Urinary bladder (tissue), 4 donors: ENCODE results near the gene MINK1. TPM values are rescaled to one million over a fixed set of nuclear protein-coding genes. Genes with fewer than 3 reads are reported as not detected.

Experiments
- DNase-seq: peaks from one replicate; pipeline ENCODE4 v3.0.0-alpha.2; 2015; ENCODE audit errors: extremely low spot score
- H3K27ac ChIP-seq: one replicate; pipeline ENCODE4 v1.5.1; 2013; ENCODE audit warnings: low read depth, mild to moderate bottlenecking, moderate library complexity
- H3K36me3 ChIP-seq: one replicate; pipeline ENCODE4 v1.6.1; 2013; ENCODE audit warnings: mild to moderate bottlenecking, moderate library complexity; ENCODE audit not compliant: insufficient read depth
- H3K4me1 ChIP-seq: one replicate; pipeline ENCODE4 v1.6.1; 2013; ENCODE audit warnings: mild to moderate bottlenecking, moderate library complexity; ENCODE audit not compliant: insufficient read depth
- H3K4me3 ChIP-seq: one replicate; pipeline ENCODE4 v1.5.1; 2013; ENCODE audit warnings: low read depth, low read length
- WGBS: extraction: QIAGEN DNeasy Blood & Tissue Kit; methylation state at CpG from one replicate; pipeline ENCODE4 v1.1.7; 2013; 5-methylcytosine and 5-hydroxymethylcytosine counted together
- polyA plus RNA-seq: library from polyadenylated mRNA; stranded (reverse); fragments of 200-250 nt; gene quantifications from one replicate; pipeline ENCODE4 v1.2.3, GENCODE V29; 2013
- total RNA-seq: library from RNA; depleted of rRNA; stranded (reverse); fragments of >200 nt; gene quantifications from one replicate; pipeline ENCODE4 v1.2.3, GENCODE V29; 2014
- donor health status: healthy with polysubstance abuse.
- donor health status: healthy.

MINK1 gene
- total RNA-seq: 29.9 TPM
- 45.2 TPM for polyA plus RNA-seq

GRCh38 chr17:4833178-4833940 lies at the start of gene MINK1:
Gene MINK1 (plus strand): TSS chr17:4833340. CDS start chr17:4833584, 244 bp downstream.
- Histone ChIP-seq H3K4me1 (peaks cover 2% of the 10 kb centered on the region), H3K4me3 (peak within 1 kb of the TSS; percentile 84), H3K27ac (peak within 1 kb of the TSS; percentile 75), H3K36me3 (no peaks in the 10 kb centered on the region)
- peak; percentile 73 for DNase-seq
- WGBS: under 1% methylated on average over 91 of the region's 91 CpGs

- H3K4me3 ChIP-seq: peak overlapping the region; percentile 9
Observed at GRCh38 chr17:4785311-4786105, 47.6 kb upstream of the MINK1 start.

DNA sequence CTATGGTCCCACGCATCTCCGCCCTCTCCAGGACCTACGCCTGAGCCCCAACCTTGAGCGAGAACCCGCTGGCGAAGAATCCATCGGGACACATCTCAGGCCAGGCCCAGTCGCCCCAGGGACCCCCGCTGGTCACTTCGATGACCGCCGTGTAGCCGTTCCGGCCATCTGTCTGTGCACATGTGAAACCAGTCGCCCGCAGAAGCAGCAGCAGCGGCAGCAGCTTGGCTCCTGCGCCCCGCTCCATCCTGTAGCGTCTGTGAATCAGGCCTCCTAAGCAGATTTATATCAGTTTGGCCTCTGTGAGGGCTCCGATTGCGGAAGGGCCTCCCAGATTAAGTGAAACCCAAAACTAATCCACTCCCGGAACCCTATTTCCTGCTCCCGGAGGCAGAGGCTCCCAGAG lies 47.0 kb upstream of the MINK1 start, which contains the start of gene VMO1:
Gene VMO1 (minus strand): TSS at position 259 of the 406 bp plus-strand sequence. CDS start 12 bp downstream, at position 247.
- no peak within 1 kb of the TSS for H3K27ac ChIP-seq
- peak within 1 kb of the TSS; percentile 9 for H3K4me3 ChIP-seq
- no peaks in the 10 kb centered on the region for H3K4me1 ChIP-seq
- WGBS: 5% methylated on average over 24 of the region's 24 CpGs
- no peaks in the 10 kb centered on the region for H3K36me3 ChIP-seq
- no peak for DNase-seq

More at GRCh38 chr17:4785311-4786105, 47.6 kb upstream of the MINK1 start:
- H3K36me3 ChIP-seq: no peaks in the 10 kb centered on the region
- H3K4me1 ChIP-seq: no peaks in the 10 kb centered on the region
- 9% methylated on average over 61 of the region's 61 CpGs for WGBS
- DNase-seq: no peak
- no peak overlapping the region for H3K27ac ChIP-seq

DNA sequence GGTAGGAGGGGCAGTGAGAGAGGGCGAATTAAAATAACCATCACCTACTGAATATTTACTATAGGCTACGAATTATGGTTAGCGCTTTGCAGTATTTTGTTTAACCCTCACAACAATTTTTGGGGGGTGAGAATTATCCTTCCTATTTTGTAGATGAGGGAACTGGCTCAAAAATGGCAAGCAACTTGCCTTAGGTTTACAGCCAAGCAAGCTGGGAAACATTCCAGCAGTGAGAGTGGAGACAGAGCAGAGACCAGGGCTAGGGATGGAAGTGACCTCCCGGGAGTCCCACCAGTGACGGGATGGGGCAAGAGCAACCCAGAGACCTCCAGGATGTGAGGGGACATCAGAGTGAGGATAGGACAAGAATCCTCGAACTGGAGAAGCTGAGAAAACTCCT lies 46.6 kb upstream of the MINK1 start:
- Histone ChIP-seq H3K4me3 (peak overlapping the region; percentile 9), H3K27ac (no peak overlapping the region), H3K36me3 (no peaks in the 10 kb centered on the region), H3K4me1 (no peaks in the 10 kb centered on the region)
- DNase-seq: no peak
- WGBS: 5% methylated on average over 6 of the region's 6 CpGs

DNA sequence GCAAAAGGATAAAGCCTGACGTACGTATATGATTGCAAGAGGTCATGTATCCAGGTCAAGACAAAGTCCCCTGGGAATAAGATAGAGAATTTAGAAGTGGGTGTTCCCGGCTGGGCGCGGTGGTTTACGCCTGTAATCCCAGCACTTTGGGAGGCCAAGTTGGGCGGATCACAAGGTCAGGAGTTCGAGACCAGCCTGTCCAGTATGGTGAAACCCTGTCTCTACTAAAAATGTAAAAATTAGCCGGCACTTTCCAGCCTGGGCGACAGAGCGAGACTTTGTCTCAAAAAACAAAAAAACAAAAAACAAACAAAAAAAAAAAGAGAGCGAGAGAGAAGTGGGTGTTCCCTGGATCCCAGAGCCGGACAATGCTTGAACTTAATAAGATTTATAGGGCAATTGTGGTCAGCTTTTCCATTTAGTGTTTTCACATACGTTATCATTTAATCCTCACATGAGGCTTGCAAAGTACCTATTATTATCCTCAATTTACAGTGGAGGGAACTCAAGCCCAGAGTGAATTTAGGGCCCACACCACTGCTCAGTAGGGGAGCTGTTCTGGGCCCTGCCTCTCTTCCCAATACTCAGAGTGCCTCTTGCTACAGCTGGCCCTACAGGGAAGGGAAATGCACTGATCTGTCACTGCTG lies 44.9 kb upstream of the MINK1 start:
- Histone ChIP-seq H3K4me3 (no peak overlapping the region), H3K27ac (no peak overlapping the region), H3K4me1 (no peaks in the 10 kb centered on the region), H3K36me3 (no peaks in the 10 kb centered on the region)
- WGBS: 78% methylated on average over 14 of the region's 14 CpGs
- no peak for DNase-seq

DNA sequence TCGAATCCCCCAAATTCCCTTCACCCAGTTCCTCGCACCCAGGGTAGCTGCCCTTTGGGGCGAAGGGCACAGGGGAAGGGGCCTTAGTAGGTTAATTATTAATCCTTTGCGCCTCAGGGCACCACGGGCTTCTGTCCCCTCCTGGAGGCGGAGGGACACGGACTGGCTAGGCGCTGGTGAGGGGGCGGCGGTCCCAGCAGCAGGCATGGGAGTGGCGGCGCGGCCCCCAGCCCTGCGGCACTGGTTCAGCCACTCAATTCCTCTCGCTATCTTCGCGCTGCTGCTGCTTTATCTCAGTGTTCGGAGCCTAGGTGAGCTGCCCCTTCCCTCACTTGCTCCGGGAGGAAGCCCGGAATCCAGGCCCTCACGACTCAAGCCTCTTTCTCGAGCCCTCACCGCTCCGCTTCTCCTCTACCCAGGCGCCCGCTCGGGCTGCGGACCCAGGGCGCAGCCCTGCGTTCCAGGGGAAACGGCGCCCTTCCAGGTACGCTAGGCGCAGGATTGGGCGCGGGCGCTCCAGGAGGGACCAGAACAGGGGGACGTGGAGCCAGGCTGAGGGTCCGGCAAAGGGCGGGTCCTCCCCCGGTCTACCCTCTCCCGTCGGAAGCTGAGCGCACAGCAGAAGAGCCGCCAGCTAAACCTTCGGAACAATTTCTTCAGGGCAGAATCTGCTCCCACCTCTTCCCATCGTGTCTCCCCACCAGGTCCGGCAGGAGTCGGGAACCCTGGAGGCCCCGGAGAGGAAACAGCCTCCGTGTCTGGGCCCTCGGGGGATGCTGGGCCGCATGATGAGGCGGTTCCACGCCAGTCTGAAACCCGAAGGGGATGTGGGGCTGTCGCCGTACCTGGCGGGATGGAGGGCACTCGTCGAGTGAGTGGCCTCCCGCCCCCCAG lies 44.1 kb upstream of the MINK1 start, which contains the start of gene GLTPD2:
Gene GLTPD2 (plus strand): TSS at position 158 of the 894 bp plus-strand sequence. CDS start 48 bp downstream, at position 206.
- Histone ChIP-seq H3K27ac (peak within 1 kb of the TSS; percentile 94), H3K4me1 (no peaks in the 10 kb centered on the region), H3K36me3 (no peaks in the 10 kb centered on the region), H3K4me3 (peak within 1 kb of the TSS; percentile 57)
- 34% methylated on average over 62 of the region's 62 CpGs for WGBS
- DNase-seq: no peak

DNA sequence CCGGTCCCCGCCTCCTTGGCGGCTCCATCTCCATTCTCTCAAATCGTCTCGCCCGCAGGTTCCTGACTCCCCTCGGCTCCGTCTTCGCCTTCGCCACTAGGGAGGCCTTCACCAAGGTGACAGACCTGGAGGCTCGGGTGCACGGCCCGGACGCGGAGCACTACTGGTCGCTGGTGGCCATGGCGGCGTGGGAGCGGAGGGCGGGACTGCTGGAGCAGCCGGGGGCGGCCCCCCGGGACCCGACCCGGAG lies 43.5 kb upstream of the MINK1 start:
- WGBS: under 1% methylated on average over 25 of the region's 25 CpGs
- DNase-seq: no peak
- Histone ChIP-seq H3K4me3 (peak overlapping the region; percentile 57), H3K4me1 (no peaks in the 10 kb centered on the region), H3K27ac (peak overlapping the region; percentile 94), H3K36me3 (no peaks in the 10 kb centered on the region)

DNA sequence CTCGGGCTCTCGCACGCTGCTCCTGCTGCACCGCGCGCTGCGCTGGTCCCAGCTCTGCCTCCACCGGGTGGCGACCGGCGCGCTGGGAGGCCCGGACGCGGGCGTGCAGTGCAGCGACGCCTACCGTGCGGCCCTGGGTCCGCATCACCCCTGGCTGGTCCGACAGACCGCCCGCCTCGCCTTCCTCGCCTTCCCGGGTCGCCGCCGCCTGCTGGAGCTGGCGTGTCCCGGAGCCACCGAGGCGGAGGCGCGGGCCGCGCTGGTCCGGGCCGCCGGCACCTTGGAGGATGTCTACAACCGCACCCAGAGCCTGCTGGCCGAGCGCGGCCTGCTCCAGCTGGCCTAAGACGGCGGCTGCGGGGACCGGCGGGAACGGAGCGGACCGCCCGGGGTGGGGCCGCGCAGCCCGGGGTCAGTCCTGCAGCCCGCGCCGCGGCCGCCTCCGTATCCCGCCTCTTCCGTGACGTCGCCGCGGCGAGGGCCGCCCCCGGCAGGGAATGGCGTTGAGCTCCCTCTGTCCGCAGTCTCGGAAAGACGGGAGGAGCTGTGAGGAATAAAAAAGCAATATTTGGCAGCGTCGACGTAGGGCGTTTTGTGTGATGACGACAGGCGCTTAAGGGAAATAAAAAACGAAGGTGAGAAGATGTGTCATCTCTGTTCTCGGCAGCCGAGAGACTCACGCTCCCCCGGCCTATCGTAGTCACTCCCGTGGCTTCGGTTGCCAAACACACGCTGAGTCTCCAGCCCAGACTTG lies 43.0 kb upstream of the MINK1 start:
- no peaks in the 10 kb centered on the region for H3K36me3 ChIP-seq
- under 1% methylated on average over 91 of the region's 91 CpGs for WGBS
- peak overlapping the region; percentile 94 for H3K27ac ChIP-seq
- DNase-seq: peak; percentile 70
- no peaks in the 10 kb centered on the region for H3K4me1 ChIP-seq
- H3K4me3 ChIP-seq: peak overlapping the region; percentile 57

GRCh38 chr17:4790705-4791088 lies 42.4 kb upstream of the MINK1 start:
- Histone ChIP-seq H3K36me3 (no peaks in the 10 kb centered on the region), H3K4me3 (peak overlapping the region; percentile 57), H3K4me1 (no peaks in the 10 kb centered on the region), H3K27ac (peak overlapping the region; percentile 94)
- no peak for DNase-seq
- 32% methylated on average over 7 of the region's 7 CpGs for WGBS

GRCh38 chr17:4795168-4795567 lies 38.0 kb upstream of the MINK1 start:
- Histone ChIP-seq H3K36me3 (peaks cover 3% of the 10 kb centered on the region), H3K4me1 (no peaks in the 10 kb centered on the region), H3K4me3 (no peak overlapping the region), H3K27ac (no peak overlapping the region)
- DNase-seq: no peak
- 96% methylated on average over 1 of the region's 1 CpG for WGBS

DNA sequence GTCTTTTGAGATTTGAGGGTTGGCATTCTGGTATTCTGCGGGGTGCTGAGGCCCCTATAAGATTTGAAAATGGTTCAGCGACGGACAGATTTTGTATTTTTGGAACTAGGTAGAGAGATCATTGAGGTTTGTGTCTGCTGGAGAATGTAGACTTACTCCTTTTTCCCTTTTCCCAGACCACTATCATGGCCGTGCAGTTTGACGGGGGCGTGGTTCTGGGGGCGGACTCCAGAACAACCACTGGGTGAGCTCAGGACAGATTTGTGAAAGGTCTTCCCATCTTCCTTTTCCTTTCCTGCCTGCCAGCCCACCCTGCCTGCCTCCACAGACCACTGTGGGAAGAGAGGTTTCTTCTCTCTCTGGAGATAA lies 36.6 kb upstream of the MINK1 start:
- H3K27ac ChIP-seq: peak overlapping the region; percentile 65
- WGBS: under 1% methylated on average over 7 of the region's 7 CpGs
- no peaks in the 10 kb centered on the region for H3K4me1 ChIP-seq
- peaks cover 3% of the 10 kb centered on the region for H3K36me3 ChIP-seq
- no peak for DNase-seq
- H3K4me3 ChIP-seq: peak overlapping the region; percentile 59

- 76% methylated on average over 10 of the region's 10 CpGs for WGBS
Observed at GRCh38 chr17:4800462-4801196, 32.5 kb upstream of the MINK1 start.

More at GRCh38 chr17:4800462-4801196, 32.5 kb upstream of the MINK1 start:
- no peak overlapping the region for H3K27ac ChIP-seq
- peaks cover 3% of the 10 kb centered on the region for H3K36me3 ChIP-seq
- no peaks in the 10 kb centered on the region for H3K4me1 ChIP-seq
- H3K4me3 ChIP-seq: no peak overlapping the region
- no peak for DNase-seq
